ENCODE results near the gene TRAK2. TPM values are rescaled to one million over a fixed set of nuclear protein-coding genes. Genes with fewer than 3 reads are reported as not detected.

The TRAK2 gene
- total RNA-seq, 2 donors from 2014 or later, result 16.9 to 18.9 TPM

DNA sequence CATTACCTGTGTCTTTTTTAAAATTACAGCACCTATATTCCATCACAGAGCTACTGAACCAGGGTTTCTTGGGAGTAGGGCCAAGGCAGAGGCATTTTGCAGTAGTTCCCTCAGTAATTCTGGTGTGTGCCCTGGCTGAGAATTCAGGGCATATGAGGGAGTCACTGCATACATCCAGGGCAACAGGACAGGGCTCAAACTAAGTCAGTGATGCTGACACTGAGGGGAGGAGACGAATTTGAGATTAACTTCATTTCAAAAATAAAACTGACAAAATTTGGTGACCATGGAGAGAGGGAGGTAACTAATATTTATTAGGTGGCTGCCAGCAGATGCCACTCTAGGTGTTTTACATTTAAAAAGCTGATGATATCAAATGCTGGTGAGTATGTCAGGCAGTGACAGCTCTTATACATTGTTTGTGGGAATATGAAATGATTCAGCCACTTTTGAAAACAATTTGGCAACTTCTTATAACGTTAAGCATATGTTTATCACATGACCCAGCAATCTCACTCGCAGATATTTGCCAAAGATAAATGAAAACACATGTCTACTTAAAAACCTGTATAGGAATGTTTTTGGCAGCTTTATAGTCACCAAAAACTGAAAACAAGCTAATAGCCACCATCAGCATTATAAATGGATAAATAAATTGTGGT, 20.6 kb upstream of the TRAK2 start:
- Histone ChIP-seq H3K27me3 (replicated peaks; ENCODE audit: insufficient read depth) (no peaks in the 10 kb centered on the region), H3K4me1 (replicated peaks) (no peaks in the 10 kb centered on the region), H3K27ac (no peak overlapping the region), H3K36me3 (no peaks in the 10 kb centered on the region), H3K9me3 (no peaks in the 10 kb centered on the region), H3K4me3 (no peak overlapping the region)
- intact Hi-C loops (cut with DNase I), result no loop called here
- no peak for TF ChIP-seq POLR2AphosphoS5 (IDR thresholded peaks at IDR 0.05)
- TF ChIP-seq, protein P1, sequence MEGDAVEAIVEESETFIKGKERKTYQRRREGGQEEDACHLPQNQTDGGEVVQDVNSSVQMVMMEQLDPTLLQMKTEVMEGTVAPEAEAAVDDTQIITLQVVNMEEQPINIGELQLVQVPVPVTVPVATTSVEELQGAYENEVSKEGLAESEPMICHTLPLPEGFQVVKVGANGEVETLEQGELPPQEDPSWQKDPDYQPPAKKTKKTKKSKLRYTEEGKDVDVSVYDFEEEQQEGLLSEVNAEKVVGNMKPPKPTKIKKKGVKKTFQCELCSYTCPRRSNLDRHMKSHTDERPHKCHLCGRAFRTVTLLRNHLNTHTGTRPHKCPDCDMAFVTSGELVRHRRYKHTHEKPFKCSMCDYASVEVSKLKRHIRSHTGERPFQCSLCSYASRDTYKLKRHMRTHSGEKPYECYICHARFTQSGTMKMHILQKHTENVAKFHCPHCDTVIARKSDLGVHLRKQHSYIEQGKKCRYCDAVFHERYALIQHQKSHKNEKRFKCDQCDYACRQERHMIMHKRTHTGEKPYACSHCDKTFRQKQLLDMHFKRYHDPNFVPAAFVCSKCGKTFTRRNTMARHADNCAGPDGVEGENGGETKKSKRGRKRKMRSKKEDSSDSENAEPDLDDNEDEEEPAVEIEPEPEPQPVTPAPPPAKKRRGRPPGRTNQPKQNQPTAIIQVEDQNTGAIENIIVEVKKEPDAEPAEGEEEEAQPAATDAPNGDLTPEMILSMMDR (IDR thresholded peaks at IDR 0.05), result no peak
- TF ChIP-seq POLR2A (IDR thresholded peaks at IDR 0.05), result no peak
- 77% methylated on average over 3 of the region's 3 CpGs for WGBS
- no peak for DNase-seq (ENCODE audit: low spot score)

DNA sequence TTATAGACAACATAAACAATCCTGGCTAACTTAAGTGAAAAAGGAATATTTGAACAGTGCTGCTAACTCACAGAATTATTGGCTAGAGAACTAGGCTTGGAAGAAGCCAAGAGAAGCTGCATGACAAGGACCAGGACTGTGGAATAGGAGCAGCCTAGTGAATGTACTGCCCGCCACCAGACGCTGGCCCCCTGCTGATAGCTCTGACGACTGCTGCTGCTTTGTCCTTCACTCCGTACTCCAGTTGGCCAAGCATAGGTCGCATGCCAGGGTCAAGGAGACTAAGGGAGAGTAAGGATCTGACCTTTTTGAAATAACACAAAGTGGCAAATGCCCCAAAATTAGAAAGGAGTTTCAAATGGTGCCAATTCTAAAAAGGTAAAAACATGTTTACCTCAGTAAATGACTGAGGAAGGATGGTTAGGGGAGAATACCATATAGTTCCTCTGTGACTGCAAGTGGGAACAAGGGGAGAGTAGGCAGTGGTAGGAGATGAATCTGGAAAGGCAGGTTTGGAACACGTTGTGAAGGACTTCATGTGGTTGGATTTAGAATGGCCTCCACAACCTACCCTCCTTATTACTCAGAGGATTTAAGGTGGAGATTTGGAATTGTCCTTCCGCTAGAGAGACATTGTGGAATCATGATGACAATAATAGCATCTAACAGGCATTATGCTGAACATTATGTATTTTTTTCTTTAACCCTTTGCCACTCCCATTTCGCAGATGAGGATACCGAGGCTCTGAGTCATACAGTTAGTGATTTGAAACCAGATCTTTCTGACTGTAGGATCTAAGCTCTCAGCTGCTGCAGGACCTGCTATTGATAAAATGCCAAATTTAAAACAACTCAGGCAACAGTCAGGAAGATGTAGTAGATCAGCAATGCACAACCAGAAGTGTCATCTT, 19.8 kb upstream of the TRAK2 start:
- 87% methylated on average over 9 of the region's 9 CpGs for WGBS
- TF ChIP-seq POLR2AphosphoS5 (IDR thresholded peaks at IDR 0.05) (no peak), POLR2A (IDR thresholded peaks at IDR 0.05) (no peak)
- TF ChIP-seq, protein P1 (IDR thresholded peaks at IDR 0.05), result no peak
- H3K4me3 ChIP-seq, result no peak overlapping the region
- no peaks in the 10 kb centered on the region for H3K9me3 ChIP-seq
- H3K4me1 ChIP-seq (replicated peaks), result peaks cover under 1% of the 10 kb centered on the region
- no peaks in the 10 kb centered on the region for H3K36me3 ChIP-seq
- H3K27me3 ChIP-seq (replicated peaks; ENCODE audit: insufficient read depth), result no peaks in the 10 kb centered on the region
- no peak overlapping the region for H3K27ac ChIP-seq
- intact Hi-C loops (cut with DNase I), result no loop called here
- no peak for DNase-seq (ENCODE audit: low spot score)

DNA sequence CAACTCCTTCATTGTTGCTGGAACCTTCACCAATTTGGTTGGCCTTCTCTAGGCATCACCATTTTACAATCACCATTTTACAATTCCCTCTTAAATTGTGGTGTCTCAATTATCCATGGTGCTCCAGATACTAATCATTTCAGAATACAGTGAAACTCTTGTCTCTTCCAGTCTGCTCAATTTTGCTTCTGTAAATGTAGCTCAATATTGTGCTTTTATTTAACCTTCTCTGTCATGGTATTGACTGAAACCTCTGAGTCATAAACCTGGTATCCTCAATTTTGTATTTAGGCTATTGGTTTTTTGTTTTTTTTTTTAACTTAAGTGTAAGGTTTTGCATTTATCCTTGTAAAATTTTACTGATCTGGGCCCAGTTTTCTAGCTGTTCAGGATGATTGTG, 16.4 kb upstream of the TRAK2 start:
- DNase-seq (ENCODE audit: low spot score), result no peak
- no peaks in the 10 kb centered on the region for H3K27me3 ChIP-seq (replicated peaks; ENCODE audit: insufficient read depth)
- peaks cover 12% of the 10 kb centered on the region for H3K4me1 ChIP-seq (replicated peaks)
- no peak overlapping the region for H3K4me3 ChIP-seq
- H3K36me3 ChIP-seq, result no peaks in the 10 kb centered on the region
- TF ChIP-seq POLR2A (IDR thresholded peaks at IDR 0.05) (no peak), POLR2AphosphoS5 (IDR thresholded peaks at IDR 0.05) (no peak)
- TF ChIP-seq, protein P1 (IDR thresholded peaks at IDR 0.05), result no peak
- peak overlapping the region in 1 of 2 donors; percentile 88 for H3K27ac ChIP-seq
- no peaks in the 10 kb centered on the region for H3K9me3 ChIP-seq
- intact Hi-C loops (cut with DNase I), result loop anchor here (5.0 kb wide), 1 partner anchor 55 kb away; no protein-coding TSS in a partner anchor

DNA sequence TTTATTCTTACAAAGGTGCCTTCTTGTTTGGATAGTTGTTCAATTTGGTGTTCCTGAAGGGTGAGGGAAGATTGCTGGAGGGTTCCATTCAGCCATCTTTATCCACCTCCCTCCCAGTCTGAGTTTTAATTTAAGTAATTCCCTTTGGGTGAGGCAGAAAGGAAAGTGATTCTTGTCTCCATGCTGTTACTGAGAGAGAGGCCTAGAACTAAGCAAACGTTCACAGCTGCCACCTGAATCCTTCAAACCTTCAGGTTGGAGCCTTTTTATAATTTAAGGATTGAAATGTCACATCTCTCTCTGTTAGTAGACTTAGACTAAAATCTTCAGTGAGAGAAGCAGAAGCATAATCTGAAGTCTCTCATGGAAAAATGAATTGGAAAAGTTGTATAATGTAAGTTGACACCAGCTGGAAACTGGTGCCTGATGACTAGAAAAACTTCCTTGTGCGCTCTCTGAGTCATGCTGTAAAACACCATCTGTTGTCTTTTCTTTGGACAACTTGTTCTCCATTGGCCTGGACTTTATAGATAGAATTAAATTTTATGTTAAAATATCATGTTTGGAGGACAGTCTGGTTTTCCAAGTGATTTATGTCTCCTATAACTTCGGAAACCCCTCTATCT, 14.9 kb upstream of the TRAK2 start:
- no peak overlapping the region for H3K4me3 ChIP-seq
- peak overlapping the region; percentile 83 to 88 for H3K27ac ChIP-seq
- no peaks in the 10 kb centered on the region for H3K9me3 ChIP-seq
- intact Hi-C loops (cut with DNase I), result loop anchor here (5.0 kb wide), 1 partner anchor 54 kb away; no protein-coding TSS in a partner anchor
- TF ChIP-seq POLR2AphosphoS5 (IDR thresholded peaks at IDR 0.05) (peak; percentile 95), POLR2A (IDR thresholded peaks at IDR 0.05) (no peak)
- TF ChIP-seq, protein P1 (IDR thresholded peaks at IDR 0.05), result peak in 1 of 4 experiments; percentile 6
- WGBS, result 17% methylated on average over 3 of the region's 3 CpGs
- no peaks in the 10 kb centered on the region for H3K27me3 ChIP-seq (replicated peaks; ENCODE audit: insufficient read depth)
- peaks cover 12% of the 10 kb centered on the region for H3K4me1 ChIP-seq (replicated peaks)
- peak; percentile 66 for DNase-seq (ENCODE audit: low spot score)
- no peaks in the 10 kb centered on the region for H3K36me3 ChIP-seq
